Measurements from ENCODE around the gene MAPKBP1. TPM values are rescaled to one million over a fixed set of nuclear protein-coding genes. Genes with fewer than 3 reads are reported as not detected.
A peak's percentile ranks its signal among the peaks of the same experiment; 100 is the strongest.

Gene MAPKBP1
- total RNA-seq, 3 donors from 2014 or later (not counting 1 experiment from before 2014, with no cell fraction given), result 44.8 to 55.4 (median 49.0) TPM

DNA sequence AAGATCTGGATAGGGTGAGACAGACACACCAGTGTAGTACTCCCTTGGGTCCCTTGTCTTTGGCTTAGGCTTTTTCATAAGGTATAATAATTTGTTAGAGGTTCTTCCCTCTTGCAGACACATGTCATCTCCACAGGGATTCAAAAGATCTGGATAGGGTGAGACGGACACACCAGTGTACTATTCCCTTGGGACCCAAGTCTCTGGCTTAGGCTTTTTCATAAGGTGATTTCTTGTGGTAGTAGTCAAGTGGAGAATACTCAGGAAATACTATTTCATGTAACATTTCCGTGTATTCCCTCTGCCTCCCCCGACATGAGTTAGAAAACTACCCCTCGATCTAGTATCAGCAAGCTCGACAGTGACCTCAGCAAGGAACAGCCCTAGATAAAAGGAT lies 954 bp upstream of the MAPKBP1 start:
- Mint-ChIP-seq H3K27me3 (ENCODE audit: low read depth in 2 of 2) (no peaks in the 10 kb centered on the region), H3K4me3 (peak overlapping the region; percentile 97), H3K27ac (peak overlapping the region; percentile 93 to 94), H3K9me3 (no peaks in the 10 kb centered on the region), H3K4me1 (peaks cover 52 to 56% of the 10 kb centered on the region in 2 donors), H3K36me3 (no peaks in the 10 kb centered on the region)
- ATAC-seq (no peak), DNase-seq (no peak)
- intact Hi-C loops (cut with micrococcal nuclease), result loop anchor here (5.0 kb wide), 4 partner anchors 111 to 1206 kb away; partner anchors contain the start of genes CCDC32, MGA, RPUSD2 and TYRO3
- H3K4me3 ChIP-seq (ENCODE audit: low read length), result no peak overlapping the region
- WGBS (ENCODE audit: insufficient coverage), result 6% methylated on average over 2 of the region's 5 CpGs
- peaks cover 23% of the 10 kb centered on the region for H3K4me1 ChIP-seq (ENCODE audit: control insufficient read depth, insufficient read depth, low read length)
- TF ChIP-seq, protein P1, sequence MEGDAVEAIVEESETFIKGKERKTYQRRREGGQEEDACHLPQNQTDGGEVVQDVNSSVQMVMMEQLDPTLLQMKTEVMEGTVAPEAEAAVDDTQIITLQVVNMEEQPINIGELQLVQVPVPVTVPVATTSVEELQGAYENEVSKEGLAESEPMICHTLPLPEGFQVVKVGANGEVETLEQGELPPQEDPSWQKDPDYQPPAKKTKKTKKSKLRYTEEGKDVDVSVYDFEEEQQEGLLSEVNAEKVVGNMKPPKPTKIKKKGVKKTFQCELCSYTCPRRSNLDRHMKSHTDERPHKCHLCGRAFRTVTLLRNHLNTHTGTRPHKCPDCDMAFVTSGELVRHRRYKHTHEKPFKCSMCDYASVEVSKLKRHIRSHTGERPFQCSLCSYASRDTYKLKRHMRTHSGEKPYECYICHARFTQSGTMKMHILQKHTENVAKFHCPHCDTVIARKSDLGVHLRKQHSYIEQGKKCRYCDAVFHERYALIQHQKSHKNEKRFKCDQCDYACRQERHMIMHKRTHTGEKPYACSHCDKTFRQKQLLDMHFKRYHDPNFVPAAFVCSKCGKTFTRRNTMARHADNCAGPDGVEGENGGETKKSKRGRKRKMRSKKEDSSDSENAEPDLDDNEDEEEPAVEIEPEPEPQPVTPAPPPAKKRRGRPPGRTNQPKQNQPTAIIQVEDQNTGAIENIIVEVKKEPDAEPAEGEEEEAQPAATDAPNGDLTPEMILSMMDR (IDR thresholded peaks at IDR 0.05), result no peak
- H3K36me3 ChIP-seq (ENCODE audit: control insufficient read depth, insufficient read depth, low read length), result peaks cover 2% of the 10 kb centered on the region
- H3K27me3 ChIP-seq (ENCODE audit: control insufficient read depth, insufficient read depth, low read length), result no peaks in the 10 kb centered on the region
- no peaks in the 10 kb centered on the region for H3K9me3 ChIP-seq (ENCODE audit: control insufficient read depth, insufficient read depth, low read length)
- H3K27ac ChIP-seq (ENCODE audit: low read length), result peak overlapping the region; percentile 82

DNA sequence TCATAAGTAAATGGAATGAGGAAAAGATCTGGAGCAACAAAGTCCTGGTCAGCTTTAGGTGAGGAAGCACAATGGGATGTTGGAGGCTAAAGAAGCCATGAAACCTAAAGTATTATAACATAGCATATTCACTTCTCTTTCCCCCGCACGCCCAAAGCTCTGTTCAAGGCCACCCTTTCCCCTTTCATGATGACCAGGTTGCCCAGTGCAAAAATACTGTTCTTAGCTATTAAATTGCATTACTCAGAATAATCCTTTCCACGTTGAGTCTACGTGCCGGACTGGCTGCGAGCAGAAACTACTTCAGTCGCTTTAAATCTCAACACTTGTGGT lies 589 bp upstream of the MAPKBP1 start:
- H3K9me3 ChIP-seq (ENCODE audit: control insufficient read depth, insufficient read depth, low read length), result no peaks in the 10 kb centered on the region
- H3K4me3 ChIP-seq (ENCODE audit: low read length), result peak overlapping the region; percentile 89
- no peaks in the 10 kb centered on the region for H3K27me3 ChIP-seq (ENCODE audit: control insufficient read depth, insufficient read depth, low read length)
- peak overlapping the region; percentile 97 for H3K4me3 Mint-ChIP-seq
- TF ChIP-seq, protein P1 (IDR thresholded peaks at IDR 0.05), result no peak
- H3K36me3 Mint-ChIP-seq, result no peaks in the 10 kb centered on the region
- WGBS (ENCODE audit: insufficient coverage), result 5% methylated on average over 7 of the region's 7 CpGs
- ATAC-seq (no peak), DNase-seq (no peak)
- peaks cover 23% of the 10 kb centered on the region for H3K4me1 ChIP-seq (ENCODE audit: control insufficient read depth, insufficient read depth, low read length)
- peaks cover 2% of the 10 kb centered on the region for H3K36me3 ChIP-seq (ENCODE audit: control insufficient read depth, insufficient read depth, low read length)
- no peaks in the 10 kb centered on the region for H3K27me3 Mint-ChIP-seq (ENCODE audit: low read depth in 2 of 2)
- H3K4me1 Mint-ChIP-seq, result peaks cover 56 to 59% of the 10 kb centered on the region in 2 donors
- intact Hi-C loops (cut with micrococcal nuclease), result loop anchor here (1.0 to 5.0 kb wide), 8 partner anchors 55 to 1206 kb away; partner anchors contain the start of genes CCDC32, EHD4, JMJD7 and MGA
- H3K9me3 Mint-ChIP-seq, result no peaks in the 10 kb centered on the region
- peak overlapping the region; percentile 82 for H3K27ac ChIP-seq (ENCODE audit: low read length)
- H3K27ac Mint-ChIP-seq, result peak overlapping the region; percentile 93 to 94

DNA sequence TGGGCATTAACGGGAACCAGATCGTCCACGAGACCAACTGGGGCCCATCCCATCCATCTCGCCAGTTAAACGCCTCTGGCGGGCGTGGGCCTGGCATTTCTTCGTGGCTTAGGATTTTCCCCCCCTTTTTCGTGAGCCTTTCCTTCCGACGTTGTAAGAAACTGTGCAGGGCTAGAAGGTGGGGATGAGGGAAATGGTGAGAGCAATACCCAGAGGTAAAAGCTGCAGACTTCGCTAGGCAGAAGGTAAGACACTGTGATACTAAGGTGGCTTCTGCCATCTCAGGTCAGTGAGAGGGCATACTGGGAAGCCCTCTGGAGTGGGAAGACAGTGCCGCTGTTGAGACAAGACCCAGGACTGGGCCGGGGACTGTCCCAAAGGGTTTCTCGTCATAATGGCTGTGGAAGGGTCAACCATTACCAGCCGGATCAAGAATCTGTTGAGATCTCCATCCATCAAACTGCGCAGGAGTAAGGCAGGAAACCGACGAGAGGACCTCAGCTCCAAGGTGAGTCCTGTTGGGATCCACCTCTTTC lies 666 bp downstream of the MAPKBP1 start:
- Mint-ChIP-seq H3K27me3 (ENCODE audit: low read depth in 2 of 2) (no peaks in the 10 kb centered on the region), H3K9me3 (no peaks in the 10 kb centered on the region), H3K27ac (peak overlapping the region; percentile 93 to 94), H3K4me1 (peaks cover 66 to 70% of the 10 kb centered on the region in 2 donors), H3K36me3 (no peaks in the 10 kb centered on the region), H3K4me3 (peak overlapping the region; percentile 97)
- TF ChIP-seq, protein P1 (IDR thresholded peaks at IDR 0.05), result no peak
- DNase-seq (no peak), ATAC-seq (no peak)
- H3K4me1 ChIP-seq (ENCODE audit: control insufficient read depth, insufficient read depth, low read length), result peaks cover 23% of the 10 kb centered on the region
- intact Hi-C loops (cut with micrococcal nuclease), result loop anchor here (1.0 to 5.0 kb wide), 8 partner anchors 53 to 1208 kb away; partner anchors contain the start of genes CCDC32, EHD4, JMJD7 and MGA
- H3K36me3 ChIP-seq (ENCODE audit: control insufficient read depth, insufficient read depth, low read length), result no peaks in the 10 kb centered on the region
- WGBS (ENCODE audit: insufficient coverage), result 15% methylated on average over 18 of the region's 19 CpGs
- H3K4me3 ChIP-seq (ENCODE audit: low read length), result peak overlapping the region; percentile 89
- H3K27me3 ChIP-seq (ENCODE audit: control insufficient read depth, insufficient read depth, low read length), result no peaks in the 10 kb centered on the region
- no peaks in the 10 kb centered on the region for H3K9me3 ChIP-seq (ENCODE audit: control insufficient read depth, insufficient read depth, low read length)
- peak overlapping the region; percentile 82 for H3K27ac ChIP-seq (ENCODE audit: low read length)

DNA sequence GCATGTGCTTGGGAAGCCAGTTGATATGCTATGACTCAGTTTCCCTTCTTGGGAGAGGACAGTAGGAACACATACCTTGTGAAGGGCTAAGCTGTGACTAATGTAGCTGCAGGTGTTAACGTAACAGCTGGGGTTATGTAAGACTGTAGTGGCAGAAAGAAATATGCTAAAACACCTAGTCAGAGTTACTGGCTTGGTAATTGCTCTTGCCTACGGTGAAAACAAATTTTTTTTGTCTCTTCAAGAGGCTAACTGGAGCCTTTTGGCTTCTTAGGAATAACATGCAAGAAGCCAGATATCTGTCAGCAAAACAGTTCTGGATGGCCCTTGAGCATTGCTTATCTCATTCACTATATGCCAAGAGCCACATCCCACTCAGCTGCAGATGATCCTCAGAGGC lies 1.4 kb downstream of the MAPKBP1 start:
- DNase-seq, result peak in 1 of 2 donors; percentile 11
- no peaks in the 10 kb centered on the region for H3K36me3 ChIP-seq (ENCODE audit: control insufficient read depth, insufficient read depth, low read length)
- H3K4me1 ChIP-seq (ENCODE audit: control insufficient read depth, insufficient read depth, low read length), result peaks cover 23% of the 10 kb centered on the region
- Mint-ChIP-seq H3K27ac (peak overlapping the region in 1 of 2 donors; percentile 93), H3K4me3 (peak overlapping the region; percentile 97), H3K9me3 (no peaks in the 10 kb centered on the region), H3K4me1 (peaks cover 73 to 77% of the 10 kb centered on the region in 2 donors), H3K36me3 (no peaks in the 10 kb centered on the region), H3K27me3 (ENCODE audit: low read depth in 2 of 2) (no peaks in the 10 kb centered on the region)
- intact Hi-C loops (cut with micrococcal nuclease), result no loop called here
- TF ChIP-seq, protein P1 (IDR thresholded peaks at IDR 0.05), result no peak
- peak overlapping the region; percentile 89 for H3K4me3 ChIP-seq (ENCODE audit: low read length)
- no peaks in the 10 kb centered on the region for H3K27me3 ChIP-seq (ENCODE audit: control insufficient read depth, insufficient read depth, low read length)
- H3K27ac ChIP-seq (ENCODE audit: low read length), result no peak overlapping the region
- ATAC-seq, result no peak
- WGBS (ENCODE audit: insufficient coverage), result 75% methylated on average over 2 of the region's 2 CpGs
- H3K9me3 ChIP-seq (ENCODE audit: control insufficient read depth, insufficient read depth, low read length), result no peaks in the 10 kb centered on the region

Measured in natural killer cell (primary cell).